ENCODE results near the gene C1orf232. TPM values are rescaled to one million over a fixed set of nuclear protein-coding genes. Genes with fewer than 3 reads are reported as not detected.

The C1orf232 gene
- polyA plus RNA-seq, 3 donors = not detected

DNA sequence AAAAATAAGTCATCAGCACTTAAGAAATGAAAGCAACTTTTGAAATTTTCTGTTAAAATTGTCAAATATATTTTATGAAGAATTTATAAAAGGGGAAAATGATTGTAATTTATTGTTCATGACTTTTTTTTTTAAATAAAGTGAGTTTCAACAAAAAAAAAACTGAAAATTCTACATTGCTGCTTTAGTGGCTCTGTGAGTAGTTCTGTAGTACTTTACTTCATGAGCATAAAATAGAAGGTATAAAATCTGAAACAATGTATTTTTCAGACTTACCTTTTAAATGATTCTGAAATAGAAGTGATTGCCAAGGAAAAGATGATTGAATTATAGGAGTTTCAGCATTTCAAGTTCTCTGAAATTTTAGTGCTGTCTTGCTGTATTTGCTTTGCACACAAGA, 43.4 kb downstream of the C1orf232 start:
- TF ChIP-seq, protein P1, sequence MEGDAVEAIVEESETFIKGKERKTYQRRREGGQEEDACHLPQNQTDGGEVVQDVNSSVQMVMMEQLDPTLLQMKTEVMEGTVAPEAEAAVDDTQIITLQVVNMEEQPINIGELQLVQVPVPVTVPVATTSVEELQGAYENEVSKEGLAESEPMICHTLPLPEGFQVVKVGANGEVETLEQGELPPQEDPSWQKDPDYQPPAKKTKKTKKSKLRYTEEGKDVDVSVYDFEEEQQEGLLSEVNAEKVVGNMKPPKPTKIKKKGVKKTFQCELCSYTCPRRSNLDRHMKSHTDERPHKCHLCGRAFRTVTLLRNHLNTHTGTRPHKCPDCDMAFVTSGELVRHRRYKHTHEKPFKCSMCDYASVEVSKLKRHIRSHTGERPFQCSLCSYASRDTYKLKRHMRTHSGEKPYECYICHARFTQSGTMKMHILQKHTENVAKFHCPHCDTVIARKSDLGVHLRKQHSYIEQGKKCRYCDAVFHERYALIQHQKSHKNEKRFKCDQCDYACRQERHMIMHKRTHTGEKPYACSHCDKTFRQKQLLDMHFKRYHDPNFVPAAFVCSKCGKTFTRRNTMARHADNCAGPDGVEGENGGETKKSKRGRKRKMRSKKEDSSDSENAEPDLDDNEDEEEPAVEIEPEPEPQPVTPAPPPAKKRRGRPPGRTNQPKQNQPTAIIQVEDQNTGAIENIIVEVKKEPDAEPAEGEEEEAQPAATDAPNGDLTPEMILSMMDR (IDR thresholded peaks at IDR 0.05) = no peak
- H3K79me2 ChIP-seq (ENCODE audit: insufficient read depth, low read length) = peaks cover 39% of the 10 kb centered on the region

DNA sequence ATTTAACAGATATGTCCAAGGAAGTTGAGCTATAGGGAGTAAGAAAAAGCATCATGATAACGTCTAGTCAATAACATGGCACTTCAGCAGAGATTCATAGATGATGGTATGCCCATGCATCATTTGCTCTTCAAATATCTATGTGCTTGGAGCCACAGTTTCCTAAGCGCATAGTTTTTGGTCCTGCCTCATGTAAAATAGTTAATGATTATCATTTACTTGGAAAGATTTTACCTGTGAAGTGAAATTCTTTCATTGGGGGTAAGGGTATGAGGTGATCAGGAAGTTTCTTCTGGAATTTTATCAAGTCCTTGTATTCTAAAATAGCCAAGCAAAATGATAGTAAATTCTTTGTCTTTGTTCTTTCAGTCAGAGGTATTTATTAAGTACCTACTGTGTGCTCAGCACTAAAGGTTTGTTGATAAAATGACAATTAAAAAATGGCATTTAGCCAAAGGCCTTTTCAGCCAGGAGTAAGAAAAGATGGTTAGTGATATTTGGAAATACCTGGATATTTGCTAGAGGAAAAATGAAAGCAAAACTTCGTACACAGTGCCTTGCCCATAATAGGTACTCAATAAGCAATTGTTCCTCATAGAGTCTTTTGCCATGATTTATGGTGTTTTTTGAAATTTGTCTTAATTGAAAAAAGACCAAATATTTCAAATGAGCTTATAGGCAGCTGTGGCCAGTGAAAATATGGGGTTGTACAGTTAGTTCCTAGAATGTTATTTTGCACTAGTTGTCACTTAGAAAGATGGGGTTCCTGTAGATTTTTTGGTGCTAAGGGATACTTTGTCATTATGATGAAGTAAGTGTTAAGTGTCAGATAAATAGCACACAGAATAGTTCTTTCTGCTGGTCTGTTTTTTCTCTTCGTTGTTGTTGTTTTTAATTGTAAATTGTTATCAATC, 44.1 kb downstream of the C1orf232 start:
- Histone ChIP-seq H3K9ac (ENCODE audit: insufficient read depth, low read length, poor library complexity, severe bottlenecking) (no peak overlapping the region), H4K20me1 (ENCODE audit: insufficient read depth, low read length) (no peaks in the 10 kb centered on the region), H3K4me2 (replicated peaks; ENCODE audit: extremely low read depth, low read length, poor library complexity, severe bottlenecking) (peak overlapping the region; percentile 4), H2AFZ (ENCODE audit: insufficient read depth, low read depth, low read length, poor library complexity, severe bottlenecking) (no peak overlapping the region), H3K4me3 (replicated peaks in 1 of 3; ENCODE audit: low read depth in 2 of 3, low read length in 3 of 3) (no peak overlapping the region), H3K4me1 (ENCODE audit: control insufficient read depth in 1 of 2, insufficient read depth in 2 of 2, low read length in 2 of 2) (peaks cover 65 to 87% of the 10 kb centered on the region in 2 donors), H3K27me3 (ENCODE audit: control insufficient read depth in 2 of 2, insufficient read depth in 2 of 2, low read length in 2 of 2) (no peaks in the 10 kb centered on the region), H3K36me3 (replicated peaks in 1 of 2; ENCODE audit: control insufficient read depth in 1 of 2, insufficient read depth in 2 of 2, low read length in 2 of 2) (no peaks in the 10 kb centered on the region), H3K27ac (ENCODE audit: low read depth in 1 of 2, low read length in 2 of 2) (peak overlapping the region in 1 of 2 donors; percentile 77), H3K9me3 (replicated peaks in 1 of 2; ENCODE audit: control insufficient read depth in 1 of 2, insufficient read depth in 1 of 2, low read length in 2 of 2) (no peaks in the 10 kb centered on the region), H3K79me2 (ENCODE audit: insufficient read depth, low read length) (peaks cover 42% of the 10 kb centered on the region)
- TF ChIP-seq, protein P1 (IDR thresholded peaks at IDR 0.05) = no peak
- intact Hi-C loops (cut with micrococcal nuclease) = loop anchor here in 1 of 2 donors (5.0 kb wide), 1 partner anchor 38 kb away; no protein-coding TSS in a partner anchor
- peaks cover 76% of the 10 kb centered on the region for H3K4me1 Mint-ChIP-seq
- H3K27me3 Mint-ChIP-seq (ENCODE audit: low read depth in 3 of 3) = no peaks in the 10 kb centered on the region
- DNase-seq = no peak
- H3K27ac Mint-ChIP-seq = peak overlapping the region in 4 of 7 donors; percentile 25 to 75 (median 37)
- WGBS (ENCODE audit: insufficient coverage) = no CpG with 5 or more reads among the region's 4 CpGs
- H3K36me3 Mint-ChIP-seq = peaks cover 3 to 9% of the 10 kb centered on the region in 2 donors
- H3K4me3 Mint-ChIP-seq = no peak overlapping the region
- H3K9me3 Mint-ChIP-seq = peaks cover 0 to 2% (median 0%) of the 10 kb centered on the region in 7 donors

More for the DNA sequence above, 43.4 kb downstream of the C1orf232 start:
- Histone ChIP-seq H2AFZ (ENCODE audit: insufficient read depth, low read depth, low read length, poor library complexity, severe bottlenecking) (no peak overlapping the region), H3K27ac (ENCODE audit: low read depth in 1 of 2, low read length in 2 of 2) (peak overlapping the region in 1 of 2 donors; percentile 77), H3K27me3 (ENCODE audit: control insufficient read depth in 2 of 2, insufficient read depth in 2 of 2, low read length in 2 of 2) (no peaks in the 10 kb centered on the region), H3K36me3 (replicated peaks in 1 of 2; ENCODE audit: control insufficient read depth in 1 of 2, insufficient read depth in 2 of 2, low read length in 2 of 2) (no peaks in the 10 kb centered on the region), H3K9ac (ENCODE audit: insufficient read depth, low read length, poor library complexity, severe bottlenecking) (no peak overlapping the region), H3K4me3 (replicated peaks in 1 of 3; ENCODE audit: low read depth in 2 of 3, low read length in 3 of 3) (no peak overlapping the region), H4K20me1 (ENCODE audit: insufficient read depth, low read length) (no peaks in the 10 kb centered on the region), H3K4me1 (ENCODE audit: control insufficient read depth in 1 of 2, insufficient read depth in 2 of 2, low read length in 2 of 2) (peaks cover 65 to 80% of the 10 kb centered on the region in 2 donors), H3K9me3 (replicated peaks in 1 of 2; ENCODE audit: control insufficient read depth in 1 of 2, insufficient read depth in 1 of 2, low read length in 2 of 2) (no peaks in the 10 kb centered on the region), H3K4me2 (replicated peaks; ENCODE audit: extremely low read depth, low read length, poor library complexity, severe bottlenecking) (no peak overlapping the region)
- intact Hi-C loops (cut with micrococcal nuclease) = no loop called here
- peaks cover 0 to 2% (median 0%) of the 10 kb centered on the region in 7 donors for H3K9me3 Mint-ChIP-seq
- peaks cover 3 to 8% of the 10 kb centered on the region in 2 donors for H3K36me3 Mint-ChIP-seq
- H3K27me3 Mint-ChIP-seq (ENCODE audit: low read depth in 3 of 3) = no peaks in the 10 kb centered on the region
- no peak overlapping the region for H3K4me3 Mint-ChIP-seq
- DNase-seq = no peak
- peaks cover 70% of the 10 kb centered on the region for H3K4me1 Mint-ChIP-seq
- peak overlapping the region in 4 of 7 donors; percentile 38 to 79 (median 74) for H3K27ac Mint-ChIP-seq
